ENCODE results near the gene FAM163B. TPM values are rescaled to one million over a fixed set of nuclear protein-coding genes. Genes with fewer than 3 reads are reported as not detected.

The FAM163B gene
- total and polyA plus RNA-seq, 8 donors = 0.23 to 2.7 (median 1.7) TPM; not detected in 1

- Histone ChIP-seq H3K27ac (no peak overlapping the region), H3K9me3 (peaks cover 0 to 2% of the 10 kb centered on the region in 2 donors), H3K4me1 (peaks cover 0 to 4% of the 10 kb centered on the region in 2 donors), H3K4me3 (no peak overlapping the region), H3K36me3 (no peaks in the 10 kb centered on the region), H3K27me3 (peaks cover 17 to 40% of the 10 kb centered on the region in 2 donors)
- peak in 1 of 4 donors; percentile 33 for DNase-seq
- no peak for TF ChIP-seq CTCF (IDR thresholded peaks at IDR 0.05)
- ATAC-seq = no peak
- intact Hi-C loops (cut with DNase I) = no loop called here
Observed at GRCh38 chr9:133587051-133587450, 22.1 kb downstream of the FAM163B start.

GRCh38 chr9:133585481-133586351 lies 23.5 kb downstream of the FAM163B start:
- Histone ChIP-seq H3K36me3 (no peaks in the 10 kb centered on the region), H3K4me3 (no peak overlapping the region), H3K4me1 (peaks cover 0 to 4% of the 10 kb centered on the region in 2 donors), H3K9me3 (peaks cover 0 to 2% of the 10 kb centered on the region in 2 donors), H3K27ac (no peak overlapping the region), H3K27me3 (peaks cover 17 to 40% of the 10 kb centered on the region in 2 donors)
- no peak for ATAC-seq
- intact Hi-C loops (cut with DNase I) = no loop called here
- peak in 1 of 4 donors; percentile 54 for DNase-seq
- no peak for TF ChIP-seq CTCF (IDR thresholded peaks at IDR 0.05)

- Histone ChIP-seq H3K27ac (no peak overlapping the region), H3K4me3 (no peak overlapping the region), H3K4me1 (peaks cover 0 to 4% of the 10 kb centered on the region in 2 donors), H3K36me3 (no peaks in the 10 kb centered on the region), H3K27me3 (peaks cover 17 to 40% of the 10 kb centered on the region in 2 donors), H3K9me3 (peaks cover 0 to 2% of the 10 kb centered on the region in 2 donors)
- DNase-seq (peak in 1 of 4 donors; percentile 66), ATAC-seq (peak; percentile 25)
- no peak for TF ChIP-seq CTCF (IDR thresholded peaks at IDR 0.05)
- intact Hi-C loops (cut with DNase I) = no loop called here
Observed at GRCh38 chr9:133584559-133585476, 24.4 kb downstream of the FAM163B start.

GRCh38 chr9:133584167-133584558 lies 25.0 kb downstream of the FAM163B start:
- intact Hi-C loops (cut with DNase I) = no loop called here
- no peak for TF ChIP-seq CTCF (IDR thresholded peaks at IDR 0.05)
- DNase-seq (peak in 1 of 4 donors; percentile 13), ATAC-seq (no peak)
- Histone ChIP-seq H3K9me3 (peaks cover 0 to 2% of the 10 kb centered on the region in 2 donors), H3K36me3 (no peaks in the 10 kb centered on the region), H3K4me1 (peaks cover 0 to 4% of the 10 kb centered on the region in 2 donors), H3K4me3 (no peak overlapping the region), H3K27me3 (peaks cover 17 to 46% of the 10 kb centered on the region in 2 donors), H3K27ac (no peak overlapping the region)

Data from left lung (tissue), 10 donors.